ENCODE data around the gene PPP6R3. TPM values are rescaled to one million over a fixed set of nuclear protein-coding genes. Genes with fewer than 3 reads are reported as not detected.
A peak's percentile ranks its signal among the peaks of the same experiment; 100 is the strongest.

Gene PPP6R3
- total RNA-seq, 1 experiment from 2014 or later, result 133 TPM

DNA sequence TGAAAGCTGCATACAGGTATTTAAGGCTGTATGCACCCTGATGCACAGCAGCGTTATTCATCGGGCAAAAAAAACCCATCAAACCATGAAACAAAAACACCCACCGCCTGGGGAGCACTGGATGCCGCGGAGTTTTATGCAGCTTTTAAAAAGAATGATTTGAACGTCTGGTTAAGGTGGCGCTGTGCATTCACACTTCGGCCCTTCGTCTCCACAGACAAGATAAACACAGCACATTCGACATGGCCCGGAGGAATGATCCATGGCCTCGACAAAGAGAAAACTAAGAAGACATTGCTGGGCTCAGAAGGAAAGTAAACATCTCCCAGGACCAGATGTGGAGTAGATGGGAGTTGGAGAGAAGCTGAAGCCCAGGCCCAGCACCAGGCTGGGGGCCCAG lies 183.0 kb downstream of the PPP6R3 start:
- DNase-seq, result peak; percentile 30
- Histone ChIP-seq H3K27me3 (ENCODE audit: control insufficient read depth, insufficient read depth, low read length) (no peaks in the 10 kb centered on the region), H3K36me3 (replicated peaks; ENCODE audit: control insufficient read depth, insufficient read depth, low read length) (no peaks in the 10 kb centered on the region), H3K4me3 (ENCODE audit: insufficient read depth, low read depth, low read length) (no peak overlapping the region)

DNA sequence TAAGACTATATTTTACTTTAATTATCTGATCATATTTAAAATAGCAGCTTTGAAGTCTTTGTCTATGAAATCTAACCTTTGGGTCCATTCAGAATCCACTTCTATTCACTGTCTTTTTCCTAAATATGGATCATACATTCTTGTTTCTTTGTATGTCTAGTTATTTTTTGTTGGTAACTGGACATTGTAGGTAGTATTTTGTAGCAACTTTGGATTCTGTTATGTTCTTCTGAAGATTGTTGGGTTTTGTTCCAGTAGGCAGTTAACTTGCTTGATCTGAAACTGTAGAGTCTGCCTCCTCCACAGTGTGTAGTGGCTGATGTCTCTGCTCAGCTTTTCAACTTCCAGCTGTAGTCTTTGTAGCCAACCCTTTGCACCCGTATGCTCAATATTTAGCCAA lies 186.3 kb downstream of the PPP6R3 start:
- Histone ChIP-seq H3K27me3 (ENCODE audit: control insufficient read depth, insufficient read depth, low read length) (no peaks in the 10 kb centered on the region), H3K36me3 (replicated peaks; ENCODE audit: control insufficient read depth, insufficient read depth, low read length) (no peaks in the 10 kb centered on the region), H3K4me3 (ENCODE audit: insufficient read depth, low read depth, low read length) (no peak overlapping the region)
- DNase-seq, result peak; percentile 8

DNA sequence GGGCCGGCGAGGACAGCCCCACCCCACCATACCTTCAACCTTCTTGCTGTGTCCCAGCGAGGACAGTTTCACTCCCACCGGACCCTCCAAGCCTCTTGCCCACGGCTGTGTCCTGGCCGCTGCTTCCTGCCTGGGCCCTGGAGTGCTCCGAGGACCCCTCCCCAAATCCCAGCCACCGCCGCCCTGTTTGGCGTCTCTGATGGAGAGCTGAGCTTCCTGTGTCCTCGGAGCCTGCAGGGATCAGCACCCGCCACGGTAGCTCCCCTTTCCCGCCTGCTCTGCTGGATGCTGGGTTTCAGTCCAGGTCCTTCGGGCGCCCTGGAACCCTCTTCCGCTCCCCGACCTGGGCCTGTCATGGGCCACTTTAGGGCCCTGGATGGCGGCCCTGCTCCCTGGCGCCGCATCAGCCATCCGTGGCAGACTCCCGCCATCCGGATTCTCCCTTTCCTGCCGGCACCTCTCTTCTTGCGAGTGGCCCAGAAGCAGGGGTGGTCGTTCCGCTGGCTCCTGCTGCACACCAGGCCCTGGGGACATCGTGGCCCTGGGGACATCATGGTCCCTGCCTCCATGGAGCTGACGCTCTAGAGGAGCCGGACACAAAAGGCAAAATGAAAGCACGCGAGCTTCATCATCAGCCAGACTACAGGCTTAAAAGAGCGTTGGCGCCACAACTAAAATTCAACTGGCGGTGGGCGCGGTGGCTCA lies 189.5 kb downstream of the PPP6R3 start:
- Histone ChIP-seq H3K27me3 (ENCODE audit: control insufficient read depth, insufficient read depth, low read length) (no peaks in the 10 kb centered on the region), H3K4me3 (ENCODE audit: insufficient read depth, low read depth, low read length) (no peak overlapping the region), H3K36me3 (replicated peaks; ENCODE audit: control insufficient read depth, insufficient read depth, low read length) (no peaks in the 10 kb centered on the region)
- peak; percentile 60 for DNase-seq

DNA sequence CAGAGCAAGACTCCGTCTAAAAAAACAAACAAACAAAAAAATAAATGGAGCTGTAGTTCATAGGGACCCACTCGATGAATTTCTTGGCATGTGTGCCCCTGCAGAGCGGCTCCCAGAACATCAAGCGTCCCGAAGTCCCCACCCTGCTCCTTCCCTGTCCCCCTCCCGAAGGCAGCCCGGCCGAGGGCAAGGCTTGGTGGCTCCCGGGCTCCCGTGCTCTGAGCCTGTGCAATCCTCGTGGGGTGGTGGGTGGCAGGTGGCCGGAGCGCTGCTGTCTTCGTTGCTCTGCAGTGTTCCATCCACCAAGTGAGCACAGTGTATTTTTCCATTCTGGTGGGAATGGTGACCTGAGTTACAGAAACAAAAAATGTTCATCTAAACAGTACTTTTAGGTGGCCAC lies 190.2 kb downstream of the PPP6R3 start:
- Histone ChIP-seq H3K27me3 (ENCODE audit: control insufficient read depth, insufficient read depth, low read length) (no peaks in the 10 kb centered on the region), H3K4me3 (ENCODE audit: insufficient read depth, low read depth, low read length) (no peak overlapping the region), H3K36me3 (replicated peaks; ENCODE audit: control insufficient read depth, insufficient read depth, low read length) (no peaks in the 10 kb centered on the region)
- no peak for DNase-seq

DNA sequence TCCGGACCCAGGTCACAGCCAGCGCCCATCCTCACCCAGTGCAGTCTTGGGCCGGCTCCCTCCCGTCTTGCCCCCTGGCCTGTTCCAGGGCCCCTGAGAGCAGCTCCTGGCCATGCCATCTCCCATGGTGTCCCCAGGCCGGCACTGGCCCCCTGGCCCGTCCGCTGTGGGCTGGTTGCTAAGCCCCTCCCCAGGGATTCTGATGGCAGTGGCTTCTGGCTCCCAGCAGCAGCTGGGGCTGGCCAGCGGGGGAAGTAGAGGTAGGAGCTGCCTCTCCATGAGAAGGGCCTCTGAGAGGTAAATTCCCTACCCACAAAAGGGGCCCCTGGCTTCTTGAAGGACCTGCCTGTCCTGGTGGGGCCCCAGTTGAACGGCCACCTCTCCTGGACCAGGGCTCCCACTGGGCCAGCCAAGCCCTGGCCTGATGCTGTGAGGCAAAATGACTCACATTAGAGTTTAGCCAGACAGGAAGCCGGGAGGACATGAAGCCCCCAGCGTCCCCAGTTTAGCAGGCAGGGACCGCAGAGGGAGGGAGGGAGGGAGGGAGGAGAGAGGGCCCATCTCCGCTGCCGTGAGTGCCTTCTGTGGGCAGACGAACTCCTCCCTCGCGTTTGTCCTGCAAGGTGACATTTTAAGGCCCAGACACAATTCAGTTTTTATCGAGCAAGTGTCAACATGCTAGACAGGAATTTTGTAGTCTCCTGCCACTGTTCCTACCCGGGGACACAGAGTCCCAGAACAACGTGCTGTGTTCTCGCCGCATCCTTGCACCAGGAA lies 190.8 kb downstream of the PPP6R3 start:
- H3K36me3 ChIP-seq (replicated peaks; ENCODE audit: control insufficient read depth, insufficient read depth, low read length), result no peaks in the 10 kb centered on the region
- no peaks in the 10 kb centered on the region for H3K27me3 ChIP-seq (ENCODE audit: control insufficient read depth, insufficient read depth, low read length)
- DNase-seq, result peak; percentile 68
- H3K4me3 ChIP-seq (ENCODE audit: insufficient read depth, low read depth, low read length), result no peak overlapping the region

DNA sequence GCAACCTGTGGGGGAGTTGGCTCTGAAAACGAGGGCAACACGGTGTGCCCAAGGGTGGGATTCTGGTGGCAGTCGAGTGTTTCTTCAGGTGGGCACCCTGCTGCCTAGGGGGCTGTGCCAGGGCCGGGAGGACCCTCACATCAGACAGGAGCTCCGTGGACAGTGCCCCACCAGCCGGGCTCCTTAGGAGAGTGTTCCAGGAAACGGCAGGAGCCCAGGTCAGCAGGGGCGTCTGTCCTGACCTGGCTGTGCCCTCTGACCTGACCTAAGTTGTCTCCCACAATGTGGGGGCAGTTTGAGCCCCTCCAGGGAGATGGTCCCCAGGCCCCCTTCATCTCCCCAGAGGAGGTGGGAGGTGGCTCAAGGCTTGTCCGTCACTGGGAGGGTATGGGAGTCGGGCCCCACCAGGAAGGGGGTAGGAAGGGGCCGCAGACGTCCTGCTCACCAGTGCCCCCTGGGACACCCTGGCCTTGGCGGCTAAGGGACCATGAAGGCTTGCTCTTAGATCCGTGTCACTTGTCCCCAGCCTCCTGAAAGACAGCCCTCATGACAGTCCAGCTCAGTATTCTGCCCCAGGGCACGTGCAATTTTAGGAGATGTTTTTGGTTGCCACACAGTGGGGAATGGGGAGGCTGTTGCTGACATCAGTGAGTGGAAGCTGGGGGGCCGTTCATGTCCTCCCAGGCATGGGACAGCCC lies 191.6 kb downstream of the PPP6R3 start:
- peak; percentile 66 for DNase-seq
- no peak overlapping the region for H3K4me3 ChIP-seq (ENCODE audit: insufficient read depth, low read depth, low read length)
- no peaks in the 10 kb centered on the region for H3K27me3 ChIP-seq (ENCODE audit: control insufficient read depth, insufficient read depth, low read length)
- no peaks in the 10 kb centered on the region for H3K36me3 ChIP-seq (replicated peaks; ENCODE audit: control insufficient read depth, insufficient read depth, low read length)

DNA sequence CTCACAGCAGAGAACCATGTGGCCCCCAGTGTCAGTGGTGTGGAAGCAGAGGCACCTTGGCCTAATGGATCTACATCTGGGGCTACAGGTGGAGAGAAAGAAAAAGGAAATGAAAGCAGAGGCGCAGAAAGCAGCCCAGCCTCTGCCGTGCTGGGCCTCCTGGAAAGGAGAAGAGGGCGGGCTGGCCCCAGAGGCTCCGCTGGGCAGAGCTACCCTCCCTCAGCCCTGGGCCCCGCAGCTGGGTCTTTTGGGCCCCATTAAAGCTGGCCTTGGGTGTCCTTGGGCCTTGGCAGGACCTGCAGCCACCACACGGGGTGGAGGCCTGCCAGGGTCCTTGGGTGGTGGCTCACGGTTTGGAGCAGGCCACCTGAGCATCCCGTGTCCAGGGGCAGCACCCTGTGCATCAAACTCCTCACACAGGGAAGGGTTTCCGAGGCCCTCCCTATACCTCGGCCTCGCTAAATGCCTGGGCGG lies 192.2 kb downstream of the PPP6R3 start:
- DNase-seq, result no peak
- no peak overlapping the region for H3K4me3 ChIP-seq (ENCODE audit: insufficient read depth, low read depth, low read length)
- H3K27me3 ChIP-seq (ENCODE audit: control insufficient read depth, insufficient read depth, low read length), result no peaks in the 10 kb centered on the region
- no peaks in the 10 kb centered on the region for H3K36me3 ChIP-seq (replicated peaks; ENCODE audit: control insufficient read depth, insufficient read depth, low read length)

DNA sequence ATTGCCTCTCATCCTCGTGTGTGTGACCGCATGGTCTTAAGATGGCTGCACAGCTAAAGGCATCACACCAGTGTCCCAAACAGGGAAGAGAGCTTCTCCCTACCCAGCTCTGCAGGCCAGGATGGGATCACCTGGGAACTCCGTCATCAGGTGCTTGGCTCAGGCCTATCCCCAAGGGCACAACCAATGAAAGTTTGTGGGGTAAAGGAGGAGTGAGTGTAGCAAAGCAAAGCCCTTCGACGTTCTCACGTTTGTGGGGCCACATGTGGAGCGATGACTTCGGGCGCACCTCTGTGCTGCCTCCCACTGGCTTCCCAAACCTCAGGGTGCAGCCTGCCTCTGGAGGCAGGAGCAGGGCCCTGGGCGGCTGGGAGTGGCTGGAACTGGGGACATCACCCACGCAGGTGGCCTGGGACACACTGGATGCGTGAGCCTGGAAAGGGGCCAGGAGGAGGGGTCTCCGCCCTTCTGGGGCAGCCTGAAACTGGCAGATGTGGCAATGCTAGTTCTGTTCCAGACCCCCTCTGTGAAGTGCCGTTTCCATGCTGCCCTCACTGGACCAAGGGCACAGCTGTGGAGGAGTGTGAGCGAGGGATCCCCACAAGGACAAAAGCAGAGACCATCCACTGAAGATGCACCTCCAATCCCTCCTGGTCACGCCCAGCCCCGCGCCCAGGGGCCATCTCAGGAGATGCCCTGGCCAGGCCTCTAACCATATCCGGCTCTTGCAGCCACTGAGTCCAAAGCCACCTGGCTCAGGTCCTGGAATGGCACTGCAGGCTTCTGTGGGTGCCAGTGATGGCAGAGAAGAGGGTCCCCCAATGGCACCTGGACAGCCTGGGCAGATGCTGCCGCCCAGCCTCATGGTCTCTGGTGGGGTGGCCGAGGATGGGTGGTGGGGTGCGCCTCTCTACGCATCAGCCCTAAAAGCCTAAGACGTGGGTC lies 193.2 kb downstream of the PPP6R3 start:
- no peak for DNase-seq
- Histone ChIP-seq H3K4me3 (ENCODE audit: insufficient read depth, low read depth, low read length) (no peak overlapping the region), H3K27me3 (ENCODE audit: control insufficient read depth, insufficient read depth, low read length) (no peaks in the 10 kb centered on the region), H3K36me3 (replicated peaks; ENCODE audit: control insufficient read depth, insufficient read depth, low read length) (no peaks in the 10 kb centered on the region)

DNA sequence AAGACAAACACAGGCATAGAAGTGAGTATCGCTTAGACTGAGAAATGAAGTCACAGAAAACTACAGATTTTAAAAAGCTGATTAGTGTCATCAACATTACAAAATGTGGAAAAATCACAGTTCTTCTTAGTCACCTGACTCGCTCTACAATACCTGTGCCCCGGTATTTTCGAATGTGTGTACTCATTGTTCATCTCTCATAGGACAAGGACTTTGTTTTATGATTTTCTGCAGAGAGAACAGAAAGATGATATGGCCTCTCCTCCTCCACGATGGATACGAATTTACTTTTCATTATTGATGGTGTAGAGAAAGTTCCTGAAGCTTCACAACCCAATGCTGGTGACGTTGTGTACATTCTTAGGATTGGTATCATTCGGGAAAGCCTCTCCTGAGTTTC lies 194.4 kb downstream of the PPP6R3 start:
- Histone ChIP-seq H3K4me3 (ENCODE audit: insufficient read depth, low read depth, low read length) (no peak overlapping the region), H3K36me3 (replicated peaks; ENCODE audit: control insufficient read depth, insufficient read depth, low read length) (no peaks in the 10 kb centered on the region), H3K27me3 (ENCODE audit: control insufficient read depth, insufficient read depth, low read length) (no peaks in the 10 kb centered on the region)
- no peak for DNase-seq

DNA sequence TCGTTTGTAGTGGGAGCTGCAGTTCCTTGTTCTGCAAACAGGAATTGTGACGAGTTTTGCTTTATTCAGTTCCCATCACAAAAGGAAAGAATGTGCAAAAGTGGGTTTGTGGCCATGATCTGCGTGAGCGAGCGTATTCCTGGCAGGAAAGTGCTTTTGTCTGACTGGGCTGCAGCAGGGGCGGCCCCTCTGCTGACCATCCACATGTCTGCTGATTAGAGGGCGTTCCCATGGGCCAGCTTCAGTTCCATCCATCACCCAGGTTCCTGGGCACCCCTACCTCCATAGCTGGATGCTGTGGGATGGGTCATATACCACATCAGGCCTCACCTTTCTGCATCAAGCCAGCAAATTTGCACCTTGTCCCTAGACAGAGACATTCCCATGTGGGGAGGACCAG lies 194.9 kb downstream of the PPP6R3 start:
- Histone ChIP-seq H3K27me3 (ENCODE audit: control insufficient read depth, insufficient read depth, low read length) (no peaks in the 10 kb centered on the region), H3K4me3 (ENCODE audit: insufficient read depth, low read depth, low read length) (no peak overlapping the region), H3K36me3 (replicated peaks; ENCODE audit: control insufficient read depth, insufficient read depth, low read length) (no peaks in the 10 kb centered on the region)
- no peak for DNase-seq

DNA sequence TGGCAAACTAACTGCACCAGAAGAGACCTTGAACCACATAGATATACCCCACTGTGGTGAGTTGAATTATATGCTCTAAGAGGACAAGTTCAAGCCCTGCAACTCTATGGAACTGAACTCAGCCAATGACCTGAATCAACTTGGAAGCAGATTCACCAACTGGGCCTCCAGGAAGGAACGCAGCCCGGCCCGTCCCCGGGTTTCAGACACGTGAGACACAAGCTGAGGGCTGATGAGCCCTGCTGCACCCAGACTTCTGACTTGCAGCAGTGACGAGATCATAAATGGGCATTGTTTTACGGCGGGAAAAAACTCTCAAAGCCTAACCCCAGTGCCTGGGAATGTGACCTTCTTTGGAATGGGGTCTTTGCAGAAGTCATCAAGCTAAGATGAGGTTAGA lies 195.3 kb downstream of the PPP6R3 start:
- DNase-seq, result no peak
- no peak overlapping the region for H3K4me3 ChIP-seq (ENCODE audit: insufficient read depth, low read depth, low read length)

DNA sequence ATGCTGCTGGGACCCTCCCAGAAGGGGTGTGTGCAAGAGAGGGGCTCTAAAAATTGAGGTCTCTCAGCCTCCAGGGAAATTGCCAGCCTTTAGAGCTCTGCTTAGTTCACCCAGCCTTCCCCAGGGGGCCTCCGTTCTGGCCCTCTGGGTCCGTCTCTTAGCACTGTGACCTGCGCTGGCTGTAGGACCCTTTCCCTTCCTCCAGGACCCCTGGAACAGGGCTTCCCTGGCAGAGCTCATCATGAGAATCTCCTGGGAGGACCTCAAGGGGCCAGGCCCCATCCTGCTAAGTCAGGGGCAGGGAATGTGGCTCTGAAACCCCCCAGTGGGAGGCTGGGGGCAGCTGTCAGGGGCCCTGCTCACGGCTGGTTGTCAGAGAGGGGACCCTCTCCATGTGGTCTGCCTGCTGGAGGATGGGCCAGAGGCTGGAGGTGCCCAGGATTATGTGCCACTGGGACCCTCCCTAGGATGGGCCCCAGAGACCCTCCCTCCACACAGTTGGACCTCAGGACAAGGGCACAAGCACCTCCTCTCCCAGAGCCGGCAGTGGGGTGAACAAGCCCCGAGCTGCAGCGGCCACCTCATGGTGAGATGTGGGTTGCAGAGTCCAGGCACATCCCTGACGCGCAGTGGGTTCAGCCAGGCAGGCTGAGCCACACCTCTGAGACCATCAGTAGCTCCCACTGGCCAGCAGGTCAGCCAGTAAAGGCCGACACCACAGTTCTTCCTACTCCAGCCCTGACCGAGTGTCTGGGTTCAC lies 196.6 kb downstream of the PPP6R3 start:
- no peak overlapping the region for H3K4me3 ChIP-seq (ENCODE audit: insufficient read depth, low read depth, low read length)
- H3K27me3 ChIP-seq (ENCODE audit: control insufficient read depth, insufficient read depth, low read length), result no peaks in the 10 kb centered on the region
- no peak for DNase-seq
- no peaks in the 10 kb centered on the region for H3K36me3 ChIP-seq (replicated peaks; ENCODE audit: control insufficient read depth, insufficient read depth, low read length)

More for the DNA sequence above, 195.3 kb downstream of the PPP6R3 start:
- Histone ChIP-seq H3K36me3 (replicated peaks; ENCODE audit: control insufficient read depth, insufficient read depth, low read length) (no peaks in the 10 kb centered on the region), H3K27me3 (ENCODE audit: control insufficient read depth, insufficient read depth, low read length) (no peaks in the 10 kb centered on the region)

DNA sequence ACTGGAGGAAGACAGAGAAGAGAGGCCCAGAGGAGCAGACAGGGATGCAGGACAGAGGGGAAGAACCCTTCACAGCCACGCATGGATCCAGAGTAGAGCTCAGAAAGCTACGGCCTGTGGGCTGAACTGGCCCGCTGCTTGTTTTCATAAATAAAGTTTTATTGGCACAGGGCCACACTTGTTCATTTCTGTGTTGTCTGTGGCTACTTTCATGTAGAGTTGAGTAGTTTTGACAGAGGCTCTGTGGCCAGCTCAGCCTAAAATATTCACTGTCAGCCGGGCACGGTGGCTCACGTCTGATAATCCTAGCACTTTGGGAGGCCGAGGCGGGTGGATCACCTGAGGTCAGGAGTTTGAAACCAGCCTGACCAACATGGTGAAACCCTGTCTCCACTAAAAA lies 197.5 kb downstream of the PPP6R3 start:
- Histone ChIP-seq H3K4me3 (ENCODE audit: insufficient read depth, low read depth, low read length) (no peak overlapping the region), H3K27me3 (ENCODE audit: control insufficient read depth, insufficient read depth, low read length) (no peaks in the 10 kb centered on the region), H3K36me3 (replicated peaks; ENCODE audit: control insufficient read depth, insufficient read depth, low read length) (no peaks in the 10 kb centered on the region)
- DNase-seq, result no peak
